GM21447 (cell line): ENCODE measurements around the gene TCF12.
"Not testable (repeated sequence)": the region's sequence is repeated elsewhere in the genome, so short reads cannot be mapped to it uniquely, and the experiment has no call there.

Experiments used
- ATAC-seq: cut with Tn5 transposase; IDR thresholded peaks from one replicate; pipeline ENCODE4 v1.9.1; 2021; ENCODE audit not compliant: unreplicated experiment

TCF12 gene

GRCh38 chr15:56915888-56916287 is 2.6 kb upstream of the TCF12 start:
- ATAC-seq, result no peak

- ATAC-seq, result no peak
These were observed 1.5 kb upstream of the TCF12 start for GRCh38 chr15:56916825-56917477.

DNA sequence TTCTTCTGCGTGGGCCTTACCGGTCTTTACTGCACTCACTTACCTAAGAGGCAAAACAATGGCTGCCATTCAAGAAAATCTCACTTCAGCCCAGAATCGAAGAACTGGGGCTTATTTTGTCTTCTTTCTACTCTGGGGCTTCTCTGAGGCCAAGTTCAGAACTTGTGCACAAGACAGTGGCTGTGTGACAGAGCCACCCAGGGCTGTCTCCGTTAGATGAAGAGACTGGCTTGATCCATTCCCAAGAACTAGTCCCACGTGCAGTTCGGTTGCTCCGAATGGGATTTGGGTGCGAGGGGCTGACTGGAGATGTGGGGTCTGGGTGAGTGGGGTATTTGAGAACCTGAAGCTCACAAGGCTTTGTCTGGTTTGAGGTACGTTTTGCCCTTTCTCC is 795 bp upstream of the TCF12 start:
- peak; percentile 2 for ATAC-seq

- ATAC-seq, result peak; percentile 26
These were observed 676 bp downstream of the TCF12 start for GRCh38 chr15:56919031-56919608.

DNA sequence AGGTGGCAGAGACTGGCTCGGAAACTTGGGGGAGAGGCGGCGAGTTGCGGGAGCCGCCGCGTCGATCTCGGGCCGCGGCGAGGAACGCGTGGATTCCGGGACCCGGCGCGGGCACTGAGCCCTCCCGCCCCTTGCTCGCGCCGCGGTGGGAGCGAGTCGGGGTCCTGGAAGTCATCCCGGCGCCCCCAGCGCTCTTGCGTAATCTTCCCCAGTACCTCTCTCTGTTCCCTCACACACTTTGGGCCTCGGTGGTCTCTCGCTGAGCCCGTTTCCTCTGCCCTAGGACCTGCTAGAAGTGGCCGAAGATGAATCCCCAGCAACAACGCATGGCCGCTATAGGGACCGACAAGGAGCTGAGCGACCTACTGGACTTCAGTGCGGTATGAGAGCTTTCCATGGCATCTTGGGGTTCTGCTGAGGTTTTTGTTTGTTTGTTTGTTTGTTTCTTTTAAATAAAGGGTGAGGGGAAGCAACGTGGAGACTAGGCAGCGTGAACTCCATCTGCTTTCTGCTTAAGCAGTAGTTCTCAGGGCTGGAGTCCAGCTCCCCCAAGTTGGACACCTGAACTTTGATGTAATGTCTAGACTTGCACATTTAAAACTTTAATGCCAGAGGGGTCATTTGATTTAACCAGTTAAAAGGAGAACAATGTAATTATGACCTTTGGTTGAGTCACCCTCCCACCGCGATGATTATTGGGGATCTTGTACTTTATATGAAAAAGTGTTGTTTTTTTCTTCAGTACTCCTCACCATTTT is 1.3 kb downstream of the TCF12 start:
- peak; percentile 21 for ATAC-seq

- ATAC-seq, result no peak
These were observed 1.9 kb downstream of the TCF12 start for GRCh38 chr15:56920367-56920627.

GRCh38 chr15:56923174-56923591 is 4.7 kb downstream of the TCF12 start:
- no peak for ATAC-seq

- ATAC-seq, result no peak
These were observed 9.4 kb downstream of the TCF12 start for GRCh38 chr15:56927816-56928215.

DNA sequence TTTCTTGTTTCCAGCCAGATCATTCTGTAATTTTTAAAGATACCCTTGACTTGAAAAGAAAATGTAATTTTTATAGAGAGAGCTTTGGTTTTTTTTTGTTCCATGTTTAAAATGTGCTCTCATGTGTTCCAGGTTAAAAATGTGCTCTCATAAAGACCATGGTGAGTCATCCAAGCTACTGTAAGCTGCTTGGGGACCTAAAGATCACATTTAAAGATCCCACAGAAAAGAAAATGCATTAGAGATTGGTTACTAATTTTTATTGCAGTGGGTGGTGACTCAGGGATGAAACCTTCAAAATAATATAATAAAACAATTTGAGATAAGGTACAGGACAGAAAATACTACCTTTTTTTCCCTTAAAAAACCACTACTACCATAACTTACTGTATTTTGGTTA is 11.0 kb downstream of the TCF12 start:
- ATAC-seq, result no peak

DNA sequence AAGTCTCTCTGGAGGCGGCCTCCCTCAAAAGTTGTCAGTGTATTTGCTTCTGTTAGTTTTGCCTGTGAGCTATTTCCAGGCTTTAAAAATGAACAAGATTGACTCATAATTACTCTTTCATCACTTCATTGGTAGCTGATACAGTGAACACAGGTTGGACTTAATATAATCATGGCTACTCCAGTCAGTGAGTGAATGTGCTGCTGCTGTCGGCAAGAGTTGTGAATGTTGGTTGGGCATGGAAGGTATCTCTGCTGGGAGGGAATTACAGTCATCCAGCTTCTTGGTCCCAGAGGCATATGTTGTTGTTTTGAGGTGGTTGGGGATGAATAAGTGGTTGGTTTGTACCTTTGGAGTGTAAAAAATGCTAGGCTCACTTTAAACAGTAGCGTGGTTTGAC is 11.5 kb downstream of the TCF12 start:
- no peak for ATAC-seq

DNA sequence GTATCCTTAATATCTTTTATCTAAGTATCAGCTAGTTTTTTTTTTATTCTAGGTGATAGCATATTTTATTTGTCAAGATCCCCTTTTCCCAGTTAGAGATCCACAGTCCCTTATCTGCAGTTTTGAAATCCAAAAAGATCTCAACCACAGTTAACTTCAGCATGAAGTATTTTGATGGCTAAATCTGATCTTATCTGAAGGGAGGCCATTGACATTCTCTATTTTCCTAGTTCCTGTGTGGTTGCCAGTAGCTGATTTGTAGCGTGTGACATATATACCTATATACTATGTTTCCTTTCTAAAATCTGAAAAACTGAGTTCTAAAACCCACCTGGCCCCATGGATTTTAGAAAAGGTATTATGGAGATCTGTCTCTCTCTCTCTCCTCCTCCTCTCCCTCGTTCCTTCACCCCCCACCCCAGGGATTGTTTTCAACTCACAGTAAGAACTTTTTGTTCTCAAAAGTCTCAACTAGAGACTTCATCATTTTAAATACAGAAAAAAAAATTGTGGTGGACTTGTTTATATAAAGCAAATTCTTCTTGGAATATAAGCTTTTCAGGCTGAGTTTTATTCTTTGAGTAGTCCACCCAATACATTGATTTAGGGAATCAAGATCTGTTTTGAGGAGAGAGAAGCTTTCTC is 12.3 kb downstream of the TCF12 start:
- ATAC-seq, result no peak

GRCh38 chr15:56931639-56932508 is 13.4 kb downstream of the TCF12 start:
- no peak for ATAC-seq

GRCh38 chr15:56932509-56932868 is 14.0 kb downstream of the TCF12 start:
- ATAC-seq, result not testable (repeated sequence)

- no peak for ATAC-seq
These were observed 15.0 kb downstream of the TCF12 start for GRCh38 chr15:56933410-56933809.

DNA sequence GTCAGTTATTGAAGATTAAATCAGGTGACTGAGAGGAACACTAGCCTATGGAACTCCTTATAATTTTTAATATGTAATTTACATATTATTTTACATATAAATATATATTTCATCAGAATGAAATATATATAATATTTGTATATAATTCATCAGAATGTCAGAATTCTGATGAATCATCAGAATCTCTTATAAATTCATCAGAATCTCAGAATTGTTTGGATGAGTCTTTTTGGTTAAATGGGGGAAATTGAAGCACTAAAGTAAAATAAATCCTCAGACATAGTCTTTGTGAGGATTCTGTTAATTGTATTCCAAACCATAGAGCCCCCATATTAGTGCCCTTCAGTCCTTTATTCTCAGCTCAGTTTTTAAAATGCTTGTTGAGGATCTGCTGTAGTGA is 15.4 kb downstream of the TCF12 start:
- ATAC-seq, result no peak

- no peak for ATAC-seq
These were observed 15.8 kb downstream of the TCF12 start for GRCh38 chr15:56934269-56934668.

- ATAC-seq, result no peak
These were observed 18.5 kb downstream of the TCF12 start for GRCh38 chr15:56936929-56937328.

DNA sequence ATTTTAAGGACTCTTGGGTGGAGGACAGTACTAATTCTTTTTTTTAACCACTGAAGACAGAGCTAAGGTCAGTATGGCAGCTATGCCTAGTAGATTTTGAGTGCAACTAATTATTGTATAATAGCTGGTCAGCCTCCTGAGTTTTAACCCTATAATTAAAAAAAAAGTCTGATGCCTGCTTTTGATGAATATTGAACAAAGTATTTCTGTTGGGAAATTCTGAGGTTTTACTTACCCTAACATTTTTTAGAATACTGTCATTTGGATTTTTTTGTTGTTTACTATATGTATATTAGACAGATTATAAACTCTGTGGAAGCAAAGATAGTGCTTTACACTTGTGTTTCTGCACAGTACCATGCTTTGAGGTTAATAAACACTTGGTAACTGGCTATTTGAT is 20.8 kb downstream of the TCF12 start:
- no peak for ATAC-seq

DNA sequence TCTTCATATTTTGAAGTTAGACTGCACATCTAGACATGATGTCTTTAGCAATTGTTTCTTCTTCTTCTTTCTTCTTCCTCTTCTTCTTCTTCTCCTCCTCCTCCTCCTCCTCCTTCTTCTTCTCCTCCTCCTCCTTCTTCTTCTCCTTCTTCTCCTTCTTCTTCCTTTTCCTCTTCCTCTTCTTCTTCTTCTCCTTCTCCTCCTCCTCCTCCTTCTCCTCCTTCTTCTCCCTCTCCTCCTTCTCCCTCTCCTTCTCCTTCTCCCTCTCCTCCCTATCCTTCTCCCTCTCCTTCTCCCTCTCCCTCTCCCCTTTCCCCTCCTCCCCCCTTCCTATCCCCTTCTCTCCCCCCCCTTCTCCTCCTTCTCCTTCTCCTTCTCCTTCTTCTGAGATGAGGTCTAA is 21.9 kb downstream of the TCF12 start:
- no peak for ATAC-seq

- no peak for ATAC-seq
These were observed 23.7 kb downstream of the TCF12 start for GRCh38 chr15:56942118-56942517.

- ATAC-seq, result no peak
These were observed 25.0 kb downstream of the TCF12 start for GRCh38 chr15:56943403-56943802.
